GM12874 (cell line): Measurements from ENCODE around the gene ATP6V1E1.

Source experiments
- CTCF ChIP-seq: IDR thresholded peaks from 2 replicates; pipeline ENCODE4 v1.5.1; 2011; ENCODE audit warnings: low read depth, mild to moderate bottlenecking, control low read depth, low read length, moderate library complexity; ENCODE audit not compliant: insufficient read depth

ATP6V1E1 gene

GRCh38 chr22:17656870-17657395, 28.4 kb upstream of the ATP6V1E1 start:
- no peak for TF ChIP-seq CTCF

GRCh38 chr22:17655289-17655688, 26.7 kb upstream of the ATP6V1E1 start:
- TF ChIP-seq CTCF, result no peak

- no peak for TF ChIP-seq CTCF
These were observed 20.0 kb upstream of the ATP6V1E1 start for GRCh38 chr22:17648569-17648968.

- no peak for TF ChIP-seq CTCF
These were observed 19.4 kb upstream of the ATP6V1E1 start for GRCh38 chr22:17647991-17648390.

- no peak for TF ChIP-seq CTCF
These were observed 18.9 kb upstream of the ATP6V1E1 start for GRCh38 chr22:17647452-17647851.

- TF ChIP-seq CTCF, result no peak
These were observed 12.7 kb upstream of the ATP6V1E1 start for GRCh38 chr22:17641269-17641668.

- TF ChIP-seq CTCF, result no peak
These were observed 10.7 kb upstream of the ATP6V1E1 start for GRCh38 chr22:17639247-17639741.
